GM12878 (cell line): ENCODE results near the gene DPM2. TPM values are rescaled to one million over a fixed set of nuclear protein-coding genes. Genes with fewer than 3 reads are reported as not detected.
A peak's percentile ranks its signal among the peaks of the same experiment; 100 is the strongest.

Source experiments
- ATAC-seq: fragments of 200-7000 bp; cut with Tn5 transposase; 3 replicates; pipeline ENCODE4 v1.9.1; 2020; ENCODE audit warnings: mild to moderate bottlenecking, moderate library complexity
- BruUV-seq: library from RNA; stranded (reverse); fragments of 400-500 nt; replicated peaks from 2 replicates; lab custom pipeline; 2021; lab: Mats Ljungman, UMichigan
- CTCF ChIA-PET: fragments of 300-600 bp; sonication (Branson Sonifier 250); formaldehyde crosslinking; extraction: SDS; loops from one replicate; lab custom pipeline; 2021; ENCODE audit warnings: inconsistent platforms; lab: Yijun Ruan, JAX
- POLR2A ChIA-PET: fragments of 350-600 bp; formaldehyde crosslinking; extraction: SDS; loops from one replicate; lab custom pipeline; 2021; ENCODE audit warnings: inconsistent platforms; lab: Charles Lee
- RAD21 ChIA-PET: fragments of 300-600 bp; sonication (Branson Sonifier 250); formaldehyde crosslinking; loops from one replicate; lab custom pipeline; 2023; ENCODE audit warnings: antibody characterized with exemption; ENCODE audit not compliant: unreplicated experiment; lab: Charles Lee
- SMC1A ChIA-PET: fragments of 300-600 bp; sonication (Branson Sonifier 250); formaldehyde crosslinking; loops from one replicate; lab custom pipeline; 2023; ENCODE audit not compliant: unreplicated experiment, uncharacterized antibody; lab: Charles Lee
- DNase-seq: peaks from one replicate; pipeline ENCODE4 v3.0.0-alpha.2; 2011; ENCODE audit warnings: low read depth, low spot score
- FAIRE-seq: peaks from 3 replicates; lab custom pipeline; 2011; peaks lifted over from hg19 to GRCh38; lab: Jason Lieb, UNC
- H2AFZ ChIP-seq: 2 replicates; pipeline ENCODE4 v1.6.0; 2011; ENCODE audit warnings: low read depth, low read length, control low read depth; ENCODE audit not compliant: control insufficient read depth
- H3K27ac ChIP-seq: 2 replicates; pipeline ENCODE4 v1.5.1; 2011; ENCODE audit warnings: control low read depth; ENCODE audit not compliant: control insufficient read depth, insufficient read depth
- H3K27me3 ChIP-seq, 2 experiments: replicated peaks in 1 of 2; 2 replicates each; pipeline versions ENCODE4 v1.6.0 to v1.6.1; 2011; ENCODE audit warnings: low read length in 1 of 2; ENCODE audit not compliant: control insufficient read depth in 2 of 2, insufficient read depth in 2 of 2
- H3K36me3 ChIP-seq, 2 experiments: 2 replicates each; pipeline ENCODE4 v1.5.1; 2011; ENCODE audit warnings: low read length in 1 of 2; ENCODE audit not compliant: control insufficient read depth in 2 of 2, insufficient read depth in 2 of 2
- H3K4me1 ChIP-seq: 2 replicates; pipeline ENCODE4 v1.6.1; 2011; ENCODE audit warnings: mild to moderate bottlenecking, low read length, moderate library complexity, mixed read lengths; ENCODE audit not compliant: control insufficient read depth, insufficient read depth
- H3K4me2 ChIP-seq: 2 replicates; pipeline ENCODE4 v1.6.0; 2011; ENCODE audit warnings: control low read depth; ENCODE audit not compliant: control insufficient read depth, insufficient read depth
- H3K4me3 ChIP-seq: fragments of 200-600 bp; sonication (generic); 2 replicates; pipeline ENCODE4 v1.5.1; 2016
- H3K79me2 ChIP-seq: 2 replicates; pipeline ENCODE4 v1.6.0; 2011; ENCODE audit warnings: low read length; ENCODE audit not compliant: control insufficient read depth, insufficient read depth
- H3K9ac ChIP-seq: 2 replicates; pipeline ENCODE4 v1.8.0; 2011; ENCODE audit warnings: low read length, control low read depth, mixed read lengths; ENCODE audit not compliant: control insufficient read depth, insufficient read depth
- H3K9me3 ChIP-seq: replicated peaks from 3 replicates; pipeline ENCODE4 v1.5.1; 2011; ENCODE audit warnings: mild to moderate bottlenecking, low read length; ENCODE audit not compliant: control insufficient read depth, insufficient read depth
- H4K20me1 ChIP-seq: 2 replicates; pipeline ENCODE4 v1.6.0; 2011; ENCODE audit not compliant: control insufficient read depth, insufficient read depth
- BHLHE40 ChIP-seq, 2 experiments: fragments of 450-650 bp in 1 of 2; IDR thresholded peaks; 2 replicates each; pipeline ENCODE4 v1.6.1; 2011 to 2017; ENCODE audit warnings: low read depth in 2 of 2, borderline replicate concordance in 1 of 2, improper control_type of control experiment in 1 of 2, low read length in 1 of 2, mild to moderate bottlenecking in 1 of 2
- CBX5 ChIP-seq: sonication (generic); IDR thresholded peaks from 2 replicates; pipeline ENCODE4 v1.6.1; 2016; ENCODE audit warnings: low read depth, moderate library complexity, mild to moderate bottlenecking, inconsistent platforms
- CHD2 ChIP-seq: IDR thresholded peaks from 2 replicates; pipeline ENCODE4 v1.6.1; 2011; ENCODE audit warnings: low read depth, low read length, improper control_type of control experiment, borderline replicate concordance
- CREB1 ChIP-seq: IDR thresholded peaks from 2 replicates; pipeline ENCODE4 v1.6.1; 2012; ENCODE audit warnings: low read depth, mild to moderate bottlenecking, inconsistent platforms
- DPF2 ChIP-seq: fragments of 450-650 bp; IDR thresholded peaks from 2 replicates; pipeline ENCODE4 v1.6.1; 2017; ENCODE audit warnings: mild to moderate bottlenecking
- ESRRA ChIP-seq: IDR thresholded peaks from 2 replicates; pipeline ENCODE4 v1.6.1; 2012; ENCODE audit warnings: mild to moderate bottlenecking, low read length, improper control_type of control experiment
- MTA2 ChIP-seq: fragments of 450-650 bp; IDR thresholded peaks from 2 replicates; pipeline ENCODE4 v1.6.1; 2016; ENCODE audit warnings: low read depth, mild to moderate bottlenecking, moderate library complexity
- MYC ChIP-seq: IDR thresholded peaks from 2 replicates; pipeline ENCODE4 v1.6.1; 2011; ENCODE audit warnings: mild to moderate bottlenecking, low read length, moderate library complexity, inconsistent platforms; ENCODE audit not compliant: insufficient read depth, insufficient replicate concordance, insufficient read length, severe bottlenecking
- NFXL1 ChIP-seq: fragments of 450-650 bp; IDR thresholded peaks from 2 replicates; pipeline ENCODE4 v1.6.1; 2017; ENCODE audit warnings: antibody characterized with exemption, mild to moderate bottlenecking, borderline replicate concordance
- NR2F1 ChIP-seq: fragments of 450-650 bp; conservative IDR thresholded peaks from 2 replicates; pipeline ENCODE4 v1.6.1; 2017; ENCODE audit warnings: mild to moderate bottlenecking
- NRF1 ChIP-seq: conservative IDR thresholded peaks from 2 replicates; pipeline ENCODE4 v1.6.1; 2011; ENCODE audit warnings: mild to moderate bottlenecking, low read depth, low read length, improper control_type of control experiment
- POLR2A ChIP-seq: IDR thresholded peaks from 2 replicates; pipeline ENCODE4 v1.6.1; 2011; ENCODE audit warnings: low read depth, mild to moderate bottlenecking, low read length
- PRDM15 ChIP-seq: fragments of 450-650 bp; formaldehyde crosslinking; IDR thresholded peaks from 2 replicates; pipeline ENCODE4 v1.4.0; 2020; ENCODE audit warnings: mild to moderate bottlenecking, moderate library complexity
- SMAD1 ChIP-seq: fragments of 450-650 bp; IDR thresholded peaks from 2 replicates; pipeline ENCODE4 v1.6.1; 2018; ENCODE audit warnings: mild to moderate bottlenecking, low read depth; ENCODE audit not compliant: partially characterized antibody
- SREBF1 ChIP-seq: IDR thresholded peaks from 2 replicates; pipeline ENCODE4 v1.6.1; 2012; ENCODE audit warnings: mild to moderate bottlenecking, low read length
- SREBF2 ChIP-seq: IDR thresholded peaks from 2 replicates; pipeline ENCODE4 v1.6.1; 2012; ENCODE audit warnings: mild to moderate bottlenecking, low read length
- SUPT20H ChIP-seq: IDR thresholded peaks from 2 replicates; pipeline ENCODE4 v1.6.1; 2011; ENCODE audit warnings: low read depth, mild to moderate bottlenecking, low read length, moderate library complexity, borderline replicate concordance; ENCODE audit not compliant: control insufficient read depth
- YBX1 ChIP-seq: fragments of 450-650 bp; IDR thresholded peaks from 2 replicates; pipeline ENCODE4 v1.6.1; 2016; ENCODE audit warnings: antibody characterized with exemption
- WGBS: methylation state at CpG from one replicate; pipeline ENCODE4 v1.1.6; 2016; ENCODE audit warnings: low lambda C conversion rate; ENCODE audit not compliant: insufficient replicate concordance, insufficient coverage; ENCODE audit errors: missing lambda C conversion rate; 5-methylcytosine and 5-hydroxymethylcytosine counted together
- in situ Hi-C: fragments of 300-500 bp; cut with MboI; formaldehyde crosslinking; loops from 9 replicates; pipeline ENCODE4 v1.14.3; 2018; ENCODE audit warnings: mixed read lengths
- intact Hi-C: fragments of 100-400 bp; cut with micrococcal nuclease; formaldehyde crosslinking; loops from one replicate; pipeline ENCODE4 v1.14.2; 2022; ENCODE audit not compliant: unreplicated experiment
- polyA plus RNA-seq, 11 experiments: library from polyadenylated mRNA; depleted of rRNA in 4 of 11; unstranded in 6 of 11; stranded (reverse) in 5 of 11; fragments of >200 nt; fragmentation: Nextera tagmentation in 4 of 11; fragmentation: Illumina TruSeq in 1 of 11; extraction: Ambion mirVana in 4 of 11; extraction: Trizol in 1 of 11; gene quantifications; 1 replicate in 1 of 11; 2 replicates in 10 of 11; pipeline versions ENCODE4 v1.2.1 to v1.2.3, GENCODE V29; 2011 to 2016; ENCODE audit warnings: inconsistent platforms in 2 of 11, missing spikeins in 2 of 11, low read depth in 1 of 11
- total RNA-seq, 4 experiments: library from RNA; depleted of rRNA in 3 of 4; stranded (reverse); fragments of >200 nt in 3 of 4; fragmentation: Illumina TruSeq in 1 of 4; extraction: Trizol in 1 of 4; gene quantifications; 2 replicates each; pipeline versions ENCODE4 v1.2.1 to v1.2.3, GENCODE V29; 2013 to 2021

DPM2 gene
- total and polyA plus RNA-seq, 10 of the 15 experiments (the other 5 are each of a cell fraction or from before 2014, with no cell fraction given) = 22.7 to 77.9 (median 44.7) TPM

- in situ Hi-C loops = loop anchor here (5.0 kb wide), 1 partner anchor 325 kb away; no protein-coding TSS in a partner anchor
- Histone ChIP-seq H3K27ac (peak within 1 kb of the TSS; percentile 98), H2AFZ (peak within 1 kb of the TSS; percentile 74), H3K4me1 (peaks cover 38% of the 10 kb centered on the region), H3K4me2 (peak within 1 kb of the TSS; percentile 98), H3K9ac (peak within 1 kb of the TSS; percentile 97), H3K4me3 (peak within 1 kb of the TSS; percentile 95), H3K79me2 (peaks cover 30% of the 10 kb centered on the region), H3K36me3 (peaks cover 5 to 6% of the 10 kb centered on the region in 2 experiments; a peak in 2 of 4 replicates), H4K20me1 (no peaks in the 10 kb centered on the region), H3K9me3 (no peaks in the 10 kb centered on the region), H3K27me3 (no peaks in the 10 kb centered on the region)
- DNase-seq = no peak
- ChIA-PET POLR2A (interaction anchor here (0.5 to 6.9 kb wide), 18 partner anchors 13 to 372 kb away, joined by 3 to 166 read pairs (median 4); partner anchors contain the start of genes CDK9, FPGS, PIP5KL1 and SH2D3C), RAD21 (interaction anchor here (0.6 to 8.2 kb wide), 28 partner anchors 13 to 976 kb away, joined by 3 to 92 read pairs (median 4); partner anchors contain the start of genes CDK9, FPGS, PIP5KL1 and SH2D3C), CTCF (interaction anchor here (0.9 to 9.9 kb wide), 12 partner anchors 11 to 182 kb away, joined by 3 to 91 read pairs (median 8); partner anchors contain the start of genes CDK9 and TOR2A), SMC1A (interaction anchor here (0.8 to 5.8 kb wide), 8 partner anchors 12 to 182 kb away, joined by 3 to 37 read pairs (median 6); partner anchors contain the start of genes ST6GALNAC6 and TOR2A)
- intact Hi-C loops = loop anchor here (5.0 kb wide), 3 partner anchors 35 to 200 kb away; partner anchors contain the start of genes FPGS, PTRH1 and TTC16
- no TSS peak for BruUV-seq
- ATAC-seq = peak; percentile 85
- under 1% methylated on average over 55 of the region's 71 CpGs for WGBS
- peak; percentile 72 for FAIRE-seq
- TF ChIP-seq NFXL1 = no peak
- TF ChIP-seq CREB1 = peak; percentile 17; the same call in 1 of the 2 replicates
- TF ChIP-seq CHD2 = no peak
- no peak for TF ChIP-seq YBX1
- no peak for TF ChIP-seq DPF2
- TF ChIP-seq SUPT20H = no peak
- TF ChIP-seq SREBF1 = no peak
- TF ChIP-seq CBX5 = no peak
- no peak for TF ChIP-seq MYC
- TF ChIP-seq SMAD1 = no peak
- no peak for TF ChIP-seq BHLHE40 (IDR thresholded peaks at IDR 0.05; ENCODE audit: borderline replicate concordance in 1 of 2, low read depth in 2 of 2, low read length in 1 of 2)
- TF ChIP-seq NRF1 = peak; percentile 39
- TF ChIP-seq NR2F1 = 0 out of 2 replicates have a peak, but pooled peaks have one; percentile 15
- no peak for TF ChIP-seq PRDM15 (CRISPR knock-in tag)
- peak; percentile 86 for TF ChIP-seq POLR2A
- TF ChIP-seq MTA2 = no peak
- TF ChIP-seq ESRRA = no peak
- no peak for TF ChIP-seq SREBF2
These were observed 20.7 kb downstream of the DPM2 start, which contains the start of gene ST6GALNAC4 for GRCh38 chr9:127916720-127917581. Gene ST6GALNAC4 (minus strand): TSS chr9:127917041. CDS start chr9:127916419, 622 bp downstream.
